Fibroblast of skin of left biceps (primary cell): Measurements from ENCODE around the gene TMOD1.
"Not testable (repeated sequence)": the region's sequence is repeated elsewhere in the genome, so short reads cannot be mapped to it uniquely, and the experiment has no call there.

Experiments
- DNase-seq, 2 experiments: peaks; one replicate each; pipeline ENCODE4 v3.0.0-alpha.2; 2013; ENCODE audit warnings: low read depth in 2 of 2

TMOD1 gene

DNA sequence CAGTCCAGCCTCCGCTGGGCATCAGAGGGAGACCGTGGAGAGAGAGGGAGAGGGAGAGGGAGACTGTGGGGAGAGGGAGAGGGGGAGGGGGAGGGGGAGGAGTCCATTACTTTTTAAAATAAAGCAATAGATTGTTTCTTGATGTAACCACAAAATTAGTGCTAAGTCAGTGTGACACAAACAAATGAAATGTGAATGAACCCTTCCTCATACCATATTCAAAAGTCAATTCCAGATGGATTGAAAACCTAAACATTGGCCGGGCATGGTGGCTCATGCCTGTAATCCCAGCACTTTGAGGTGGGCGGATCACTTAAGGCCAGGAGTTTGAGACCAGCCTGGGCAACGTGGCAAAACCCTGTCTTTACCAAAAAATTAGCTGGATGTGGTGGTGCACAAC, 2.6 kb upstream of the TMOD1 start:
- not testable (repeated sequence) for DNase-seq

DNA sequence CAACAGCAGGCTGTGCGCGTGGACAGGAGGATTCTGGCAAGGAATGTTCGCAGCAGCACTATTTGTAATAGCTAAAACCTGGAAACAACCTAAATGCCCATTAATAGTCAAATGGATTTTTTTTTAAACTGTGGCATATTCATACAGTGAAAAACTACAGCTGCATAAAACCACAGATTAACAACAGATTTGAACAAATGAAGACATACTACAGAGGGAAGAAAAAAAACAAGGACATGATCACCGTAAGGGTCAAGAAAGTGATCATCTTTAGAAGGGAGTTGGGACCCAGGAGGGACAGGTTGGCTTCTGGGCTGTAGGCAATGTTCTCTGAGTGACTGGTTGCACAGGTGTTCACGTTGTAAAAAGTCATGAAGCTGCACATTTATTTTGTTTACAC, 1.2 kb upstream of the TMOD1 start:
- DNase-seq, result no peak

DNA sequence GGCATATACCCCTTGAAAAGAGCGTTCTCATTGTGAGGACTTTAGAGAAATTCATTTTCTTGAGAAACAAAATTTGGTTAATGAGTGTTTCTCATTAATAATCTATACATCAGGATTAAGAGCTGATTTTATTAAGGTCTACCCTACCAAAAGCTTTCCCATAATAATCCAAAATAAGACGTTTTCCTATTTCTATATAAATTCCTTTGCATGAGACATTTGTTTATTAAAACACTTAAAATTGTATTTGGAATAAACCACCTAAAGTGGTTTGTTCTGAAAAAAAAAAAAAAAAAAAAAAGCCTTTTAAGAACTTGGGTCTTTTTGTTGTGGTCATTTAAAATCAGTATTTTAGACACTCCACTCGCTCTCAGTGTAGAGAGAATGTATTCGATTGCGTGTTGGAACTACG, 695 bp upstream of the TMOD1 start:
- no peak for DNase-seq

DNA sequence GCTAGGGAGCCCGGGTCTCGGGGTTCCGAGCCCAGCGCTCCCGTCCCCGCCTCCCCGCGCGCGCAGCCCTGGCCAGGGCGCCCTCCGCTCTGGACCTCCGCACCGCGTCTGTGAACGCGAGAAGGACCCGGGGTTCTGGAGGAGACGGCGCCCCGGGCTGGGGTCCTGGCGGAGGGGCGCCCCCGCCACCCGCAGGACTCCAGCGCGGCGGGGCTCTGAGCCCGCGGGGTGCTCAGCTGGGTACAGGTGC, 431 bp downstream of the TMOD1 start:
- no peak for DNase-seq

DNA sequence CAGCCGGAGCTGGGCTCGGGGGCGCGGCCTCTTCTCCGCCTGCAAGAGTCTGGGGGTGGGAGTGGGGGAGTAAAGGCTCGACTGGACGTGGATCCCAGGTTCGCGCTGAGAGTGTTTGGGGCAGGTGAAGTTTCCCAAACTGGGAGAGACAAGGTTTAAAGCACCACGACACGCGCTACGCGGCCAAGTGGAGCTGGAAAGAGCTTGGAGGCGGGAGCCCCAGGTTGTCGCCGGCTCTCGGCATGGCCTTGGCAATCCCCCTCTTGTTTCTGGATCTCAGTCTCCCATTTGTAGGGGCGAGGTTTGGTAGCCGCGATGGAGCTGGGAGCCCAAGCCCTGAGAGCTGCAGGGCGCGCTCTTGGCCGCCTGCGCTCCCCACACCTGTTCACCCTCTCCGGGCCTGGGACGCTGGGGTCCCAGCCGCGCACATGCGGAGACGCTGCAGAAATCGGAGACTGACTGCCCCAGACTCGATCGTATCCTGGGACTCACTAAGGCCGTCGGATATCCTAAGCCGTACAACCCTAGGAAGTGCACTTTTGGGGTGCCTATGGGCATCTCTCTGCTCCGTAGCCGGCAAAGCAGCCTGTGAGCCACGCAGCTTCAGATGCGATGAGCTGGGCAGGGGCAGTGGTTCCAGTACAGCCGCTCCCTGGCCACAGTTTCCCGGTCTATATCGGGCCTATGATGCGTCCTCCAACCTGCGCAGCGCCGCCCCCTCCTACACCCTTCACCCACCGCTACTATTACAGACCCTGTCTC, 937 bp downstream of the TMOD1 start:
- DNase-seq, result no peak

DNA sequence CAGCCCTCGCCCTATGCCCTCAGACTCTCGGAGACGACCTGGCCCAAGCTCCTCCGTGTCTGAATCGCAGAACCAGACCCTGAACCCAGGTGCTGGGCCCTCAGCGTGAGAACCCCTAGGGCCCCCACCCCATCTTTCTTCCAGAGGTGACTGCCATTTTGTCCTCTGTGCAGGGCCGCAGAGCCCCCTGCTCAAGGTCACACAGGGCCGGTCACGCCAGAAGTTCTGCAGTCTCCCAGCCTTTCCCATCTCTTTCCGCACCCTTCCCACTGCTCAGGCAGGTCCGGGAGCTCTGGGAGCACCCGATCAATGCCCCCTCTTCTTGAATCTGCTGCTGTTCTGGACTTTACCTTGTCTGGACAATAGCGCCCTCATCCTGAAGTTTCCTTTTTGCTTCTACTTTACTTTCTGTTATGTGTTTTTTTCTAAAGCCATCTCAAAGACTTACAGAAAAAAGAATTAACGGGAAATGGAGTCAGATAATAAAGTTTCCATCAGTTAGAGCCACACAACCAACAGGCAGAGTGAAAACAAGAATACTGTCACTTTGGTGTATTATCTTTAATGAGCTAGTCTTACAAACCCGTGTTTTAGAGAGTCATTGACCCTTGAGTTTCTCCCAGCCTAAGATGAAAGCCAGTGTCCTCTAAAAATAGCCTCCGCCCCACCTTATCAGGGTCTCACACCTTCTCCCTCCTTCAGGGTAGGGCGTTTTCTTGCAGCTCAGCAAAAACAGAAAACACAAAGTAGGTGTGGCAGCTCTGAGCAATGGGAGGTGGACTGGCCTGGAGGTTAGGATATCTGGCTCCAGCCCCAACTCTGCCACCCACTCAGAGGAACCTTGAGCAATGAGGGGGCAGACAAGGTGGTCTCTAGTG, 1.8 kb downstream of the TMOD1 start:
- DNase-seq, result no peak

DNA sequence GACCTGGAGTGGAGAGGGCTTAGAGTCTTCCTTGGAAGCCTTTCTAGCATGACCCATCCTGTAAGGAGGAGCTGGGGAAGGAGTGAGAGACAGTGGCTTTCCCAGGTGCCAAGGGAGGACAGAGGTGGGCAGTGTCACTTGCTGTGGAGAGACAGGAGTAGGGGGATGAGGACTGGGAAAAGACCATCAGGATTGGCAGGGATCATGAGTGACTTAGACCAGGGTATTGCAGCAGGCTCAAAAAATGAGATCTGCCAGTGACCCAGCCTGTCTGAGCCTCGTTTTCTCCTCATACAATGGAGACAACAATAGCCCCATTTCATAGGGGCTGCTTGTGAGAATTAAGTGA, 2.4 kb downstream of the TMOD1 start:
- no peak for DNase-seq

DNA sequence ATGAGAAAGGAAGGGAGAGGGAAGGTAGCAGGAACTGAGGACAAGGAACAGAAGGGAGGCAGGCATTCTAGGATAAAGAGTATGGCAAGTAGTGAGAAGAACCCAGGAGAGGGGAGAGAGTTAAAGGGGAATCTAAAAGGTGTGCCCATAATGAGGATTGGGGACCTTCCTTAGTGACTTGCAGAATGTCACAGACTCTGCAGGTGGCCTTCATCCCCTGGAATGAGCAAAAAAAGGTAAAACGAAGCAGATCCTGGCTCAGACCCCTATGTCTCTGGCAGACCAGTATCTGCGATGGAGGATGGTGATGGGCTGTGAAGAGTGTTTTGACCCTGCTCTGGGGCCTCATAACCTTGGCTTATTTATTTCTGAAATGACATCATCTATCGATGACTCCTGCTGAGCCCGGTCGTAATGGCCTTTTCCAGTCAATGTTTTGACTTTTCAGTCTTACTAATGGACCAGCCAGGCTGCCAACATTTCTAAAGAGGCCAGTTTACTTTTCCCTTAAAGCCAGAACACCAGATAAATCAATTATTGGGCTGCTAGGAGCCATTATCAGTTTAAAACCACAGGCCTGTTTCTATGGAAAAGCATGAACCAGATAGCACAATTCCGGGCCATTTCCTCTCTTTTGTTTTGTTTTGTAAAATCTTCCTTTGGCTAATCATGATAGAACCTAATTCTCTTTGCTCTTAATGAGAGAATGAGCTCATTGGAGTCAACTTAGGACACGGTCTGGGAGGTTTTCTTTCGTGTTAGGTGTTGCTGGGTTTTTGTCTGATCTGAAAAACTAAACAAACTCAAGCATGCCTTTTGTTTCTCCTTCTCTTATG, 3.1 kb downstream of the TMOD1 start:
- no peak for DNase-seq

DNA sequence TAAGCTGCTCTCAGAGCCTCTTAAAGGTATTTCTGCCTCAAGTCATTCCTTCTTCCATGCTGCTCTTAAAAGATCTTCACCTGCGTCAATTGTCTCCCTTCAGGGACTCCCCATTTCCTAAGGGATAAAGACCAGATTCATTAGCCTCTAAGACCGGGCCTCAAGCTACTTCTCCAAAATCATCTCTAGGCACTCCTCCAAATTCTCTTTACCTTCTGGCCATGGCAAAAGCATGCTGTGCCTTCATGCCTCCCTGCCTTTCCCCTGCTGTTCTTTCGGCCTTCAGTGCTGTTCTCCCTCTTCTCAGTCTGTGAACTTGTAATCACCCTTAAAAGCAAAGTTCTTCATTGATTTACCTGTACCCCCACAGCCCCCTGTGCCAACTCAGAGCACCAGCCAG, 4.4 kb downstream of the TMOD1 start:
- DNase-seq, result no peak

DNA sequence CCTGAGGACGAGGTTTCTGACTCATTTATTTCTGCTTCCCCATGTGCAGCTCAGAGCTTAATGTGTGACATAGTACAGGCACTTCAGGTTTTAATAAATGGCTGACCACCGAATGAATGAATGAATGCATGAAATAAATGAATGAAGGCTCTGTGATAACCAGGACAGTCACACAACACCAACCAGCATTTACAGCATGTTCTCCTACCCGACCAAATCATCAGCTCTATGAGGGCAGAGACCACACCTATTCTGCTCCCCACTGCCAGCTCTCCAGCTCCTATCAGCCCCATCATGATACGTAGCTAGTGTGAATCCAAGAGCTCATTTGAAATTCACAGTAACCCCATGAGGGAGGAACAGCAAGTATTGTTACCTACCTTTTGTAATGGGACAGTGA, 4.8 kb downstream of the TMOD1 start:
- no peak for DNase-seq

DNA sequence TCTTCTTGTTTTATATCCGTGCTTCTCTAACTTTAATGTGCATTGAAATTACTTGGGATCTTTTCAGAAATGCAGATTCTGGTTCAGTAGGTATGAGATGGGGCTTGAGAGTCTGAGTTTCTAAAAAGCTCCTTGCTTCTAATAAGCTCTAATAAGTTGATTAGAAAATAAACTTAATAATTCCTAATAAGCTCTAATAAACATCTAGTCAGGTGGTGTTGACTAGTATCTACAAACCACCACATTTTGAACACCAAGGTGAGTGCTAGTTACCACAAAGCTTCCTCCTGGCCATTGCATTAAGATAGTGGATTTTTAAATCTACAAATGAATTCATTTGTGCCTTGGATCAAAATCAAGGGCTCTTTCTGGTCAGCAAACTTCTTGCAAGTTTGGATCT, 5.3 kb downstream of the TMOD1 start:
- no peak for DNase-seq

DNA sequence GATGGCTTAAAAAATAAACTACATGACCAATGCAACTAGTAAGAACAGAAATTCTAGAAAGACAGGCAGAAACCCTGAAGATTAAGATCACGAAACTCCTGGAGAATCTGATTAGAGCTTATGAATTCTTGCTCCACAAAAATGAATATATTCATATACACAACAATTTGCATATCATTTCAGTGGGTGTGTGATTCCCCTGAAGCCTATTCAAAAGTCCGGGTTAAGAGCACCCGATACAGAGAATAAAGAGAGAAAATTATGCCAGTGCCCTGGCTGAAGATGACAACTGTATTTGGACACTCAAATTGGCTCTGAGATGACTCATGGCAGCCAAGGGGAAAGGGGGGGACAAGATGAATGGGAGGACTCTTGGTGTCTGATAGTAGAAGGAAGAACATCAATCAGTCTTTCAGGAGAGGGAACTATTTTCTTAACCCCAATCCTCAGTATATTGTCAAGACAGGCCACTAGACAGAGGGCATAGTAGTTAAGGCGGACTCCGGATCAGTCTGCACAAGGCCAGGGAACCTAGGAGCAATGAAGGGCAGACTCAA, 6.0 kb downstream of the TMOD1 start:
- no peak for DNase-seq

DNA sequence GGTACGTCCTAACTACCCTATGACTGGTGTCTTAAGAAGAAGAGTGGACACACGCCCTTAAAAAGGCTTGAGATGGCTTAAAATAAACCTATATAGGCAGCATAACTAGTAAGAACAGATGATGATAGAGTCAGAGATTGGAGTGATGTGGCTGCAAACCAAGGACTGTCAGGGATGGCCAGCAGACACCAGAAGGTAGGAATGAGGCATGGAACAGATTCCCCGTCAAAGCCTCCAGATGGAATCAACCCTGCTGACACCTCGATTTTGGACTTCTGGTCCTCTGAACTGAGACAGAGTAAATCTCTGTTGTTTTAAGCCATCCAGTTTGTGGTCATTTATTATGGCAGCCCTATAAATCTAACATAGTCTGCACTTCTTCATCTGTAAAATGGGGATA, 7.4 kb downstream of the TMOD1 start:
- no peak for DNase-seq

DNA sequence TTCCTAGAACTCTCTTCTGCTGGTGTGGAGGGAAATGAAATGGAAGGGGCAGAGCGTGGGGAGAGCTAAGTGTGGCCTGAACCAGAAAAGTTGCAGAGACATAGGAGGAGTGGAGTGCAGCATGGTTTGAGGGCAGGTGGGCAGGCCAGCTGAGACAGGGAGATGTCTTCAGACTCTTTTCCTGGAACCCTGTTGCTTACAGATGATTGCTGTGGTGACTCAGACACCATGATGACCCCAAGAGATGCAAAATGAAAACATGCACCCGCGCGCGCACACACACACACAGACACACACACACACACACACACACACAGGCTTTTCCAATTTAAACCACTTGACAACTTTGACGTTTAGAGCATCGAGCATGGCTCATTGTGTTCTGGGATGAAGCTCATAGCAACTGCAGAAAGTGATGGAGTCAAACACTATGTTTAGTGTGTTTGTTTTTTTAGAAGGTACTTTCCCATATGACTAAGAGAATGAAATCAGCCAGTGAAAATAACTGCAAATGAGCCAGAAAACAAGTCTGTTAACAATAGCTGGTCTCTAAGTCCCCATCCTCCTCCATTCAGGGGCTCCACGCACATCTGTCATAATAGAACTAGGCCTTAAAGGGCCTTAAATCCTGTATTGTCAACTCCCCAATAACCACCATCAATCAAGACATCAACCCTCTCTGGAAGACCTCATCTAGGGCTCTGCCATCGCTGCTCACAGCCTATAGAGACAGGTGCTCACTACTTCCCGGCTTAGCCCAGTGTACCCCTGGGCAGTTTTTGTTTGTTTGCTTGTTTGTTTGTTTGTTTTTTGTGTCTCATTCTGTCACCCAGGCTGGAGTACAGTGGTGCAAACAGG, 9.6 kb downstream of the TMOD1 start:
- no peak for DNase-seq

DNA sequence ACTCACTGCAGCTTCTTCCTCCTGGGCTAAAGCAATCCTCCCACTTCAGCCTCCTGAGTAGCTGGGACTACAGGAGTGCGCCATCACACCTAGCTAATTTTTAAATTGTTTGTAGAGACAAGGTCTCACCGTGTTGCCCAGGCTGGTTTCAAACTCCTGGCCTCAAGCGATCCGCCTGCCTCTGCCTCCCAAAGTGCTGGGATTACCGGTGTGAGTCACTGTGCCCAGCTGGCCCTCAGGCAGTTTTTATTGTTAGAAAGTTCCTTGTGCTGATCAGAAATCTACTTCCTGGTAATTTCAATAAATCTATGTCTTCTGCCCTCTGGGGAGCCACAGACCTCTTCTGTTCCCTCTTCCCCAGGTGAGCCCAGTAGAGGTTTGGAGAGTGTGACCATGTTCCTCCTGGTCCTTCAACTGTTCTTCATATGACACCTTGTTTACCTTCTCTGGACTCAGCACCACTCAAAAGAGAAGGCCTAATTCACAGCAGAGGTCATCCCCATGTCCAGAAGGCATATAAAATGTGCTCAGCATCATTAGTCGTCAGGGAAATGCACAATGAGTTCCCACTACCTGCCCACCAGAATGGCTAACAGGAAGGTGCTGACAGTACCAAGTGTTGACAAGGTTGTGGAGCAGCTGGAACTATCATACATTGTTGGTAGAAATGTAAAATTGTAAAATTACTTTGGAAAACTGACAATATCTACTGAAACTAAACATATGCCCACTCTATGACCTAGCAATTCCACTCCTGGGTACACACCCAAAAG, 10.4 kb downstream of the TMOD1 start:
- no peak for DNase-seq

DNA sequence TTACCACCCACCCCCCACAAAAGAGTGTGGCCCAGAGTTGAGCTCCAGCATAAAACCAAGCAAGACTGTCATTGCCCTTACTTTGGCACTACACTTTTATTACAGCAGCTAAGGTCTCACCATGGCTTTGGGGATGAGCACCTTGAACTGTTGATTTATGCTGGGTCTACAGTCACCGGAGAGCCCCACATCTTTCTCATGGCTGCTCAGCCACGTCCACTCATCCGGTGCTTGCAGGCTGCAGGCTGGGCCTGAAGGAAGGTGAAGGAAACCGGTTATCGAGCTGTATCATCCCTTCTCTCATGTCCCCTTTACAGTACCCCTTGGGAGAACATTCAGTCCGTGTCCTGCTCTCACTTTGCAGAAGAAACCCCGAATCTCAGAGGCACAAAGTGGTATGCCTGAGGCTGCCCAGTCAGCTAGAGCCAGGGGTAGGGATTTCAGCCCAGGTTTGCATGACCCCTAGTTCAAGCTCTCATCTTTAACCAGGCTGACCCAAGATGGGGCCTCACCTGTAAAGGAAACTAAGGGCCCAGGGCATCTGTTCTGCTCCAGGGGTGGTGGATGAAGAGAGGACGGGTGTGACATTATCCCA, 11.6 kb downstream of the TMOD1 start:
- DNase-seq, result no peak

DNA sequence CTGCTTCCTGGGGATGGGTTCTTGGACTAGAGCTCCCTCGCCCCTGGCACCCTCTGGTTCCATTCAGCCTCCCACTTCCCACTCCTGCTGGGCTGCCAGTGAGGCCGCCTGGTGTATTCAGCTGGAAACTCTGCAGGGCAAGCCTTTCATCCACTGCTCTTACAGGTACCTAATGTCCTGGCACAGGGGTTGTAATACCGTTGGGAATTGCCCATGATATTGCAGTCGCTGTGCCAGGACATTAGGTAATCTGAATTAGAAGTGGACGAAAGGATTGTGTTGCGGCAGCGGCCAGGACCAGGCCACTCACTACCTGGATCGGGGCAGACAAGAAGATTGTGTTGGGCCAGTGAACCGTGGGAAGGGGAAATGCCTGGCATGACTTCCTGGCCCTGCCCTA, 13.1 kb downstream of the TMOD1 start:
- no peak for DNase-seq

DNA sequence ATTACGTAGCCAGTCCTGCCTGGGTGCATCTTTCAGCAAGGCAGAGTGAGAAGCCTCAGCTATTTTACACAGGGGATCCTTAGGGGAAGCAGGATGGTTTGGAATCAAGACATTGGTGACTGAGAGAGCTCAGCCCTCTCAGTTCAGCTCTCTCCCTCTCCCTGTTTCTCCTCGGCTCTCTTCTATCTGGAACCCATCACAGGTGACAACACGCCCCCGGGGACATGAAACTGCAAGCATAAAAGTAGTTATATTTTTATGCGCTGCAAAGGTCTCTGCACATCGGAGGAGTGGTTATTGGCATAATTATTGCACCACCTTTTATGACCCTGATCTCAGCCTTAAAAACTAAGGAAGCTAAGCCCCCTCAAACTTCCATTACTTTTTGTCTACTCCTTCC, 14.2 kb downstream of the TMOD1 start:
- no peak for DNase-seq

DNA sequence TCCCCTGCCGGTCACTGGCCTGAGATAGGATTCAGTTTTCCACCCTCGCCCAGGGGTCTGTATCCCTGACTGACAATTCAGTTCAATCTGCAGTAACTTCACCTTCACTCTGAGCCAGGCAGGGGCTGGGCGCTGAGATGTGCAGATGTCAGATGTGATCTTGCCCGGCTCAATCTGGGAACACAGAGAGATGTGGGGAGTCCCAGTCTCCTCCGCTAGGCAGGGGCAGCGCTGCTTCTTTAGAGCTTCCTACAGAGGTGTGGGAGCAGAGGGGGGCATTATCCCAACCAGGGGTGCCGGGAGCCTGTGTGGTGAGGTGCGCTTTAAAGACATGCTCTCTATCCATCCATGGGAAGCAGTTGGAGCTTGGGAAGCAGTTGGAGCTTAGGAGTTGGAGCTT, 14.6 kb downstream of the TMOD1 start:
- DNase-seq, result no peak

DNA sequence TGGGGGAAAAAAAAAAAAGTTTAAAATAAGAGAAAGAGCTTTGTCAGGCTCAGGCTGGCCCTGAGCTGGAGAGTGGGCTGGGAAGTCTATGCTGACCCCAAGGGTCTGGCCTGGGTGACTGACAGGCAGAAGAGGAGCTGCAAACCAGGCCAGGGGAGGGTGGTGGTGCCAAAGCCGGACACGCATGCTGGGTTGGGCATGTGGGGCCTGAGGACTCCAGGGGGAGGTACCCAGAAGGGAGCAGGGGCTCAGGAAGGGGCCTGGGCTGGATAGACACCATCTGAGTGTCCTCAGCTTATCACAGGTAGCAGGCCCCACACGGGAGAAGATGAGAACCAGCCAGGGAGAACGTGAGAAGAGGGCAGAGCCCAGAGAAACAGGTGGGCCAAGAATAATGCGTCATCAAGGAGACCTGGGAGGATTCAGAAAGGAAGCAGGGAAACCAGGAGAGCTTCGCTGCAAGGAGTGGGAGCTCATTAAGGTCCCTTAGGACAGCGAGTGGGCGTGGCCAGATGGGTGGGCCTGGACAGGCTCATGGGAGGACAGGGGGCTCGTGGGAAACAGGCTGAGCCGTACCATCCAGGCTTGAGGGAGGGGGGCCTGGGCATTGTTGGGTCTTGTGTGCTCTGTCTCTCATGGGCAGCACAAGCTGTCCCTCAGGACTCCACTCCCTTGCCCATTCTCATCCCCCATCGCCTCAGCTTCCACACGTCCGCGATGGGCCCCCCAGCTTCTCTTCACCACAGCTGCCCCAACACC, 16.0 kb downstream of the TMOD1 start:
- no peak for DNase-seq
